Activated CD8-positive, alpha-beta memory T cell treated with anti-CD3 and anti-CD28 coated beads, Interleukin-2, amount 10 ng/mL, durations not matched to agents 7 days and 5 days (primary cell): ENCODE results near the gene KCNK10. TPM values are rescaled to one million over a fixed set of nuclear protein-coding genes. Genes with fewer than 3 reads are reported as not detected.

Experiments
- ATAC-seq: fragments of 150-1000 bp; cut with Tn5 transposase; one replicate; pipeline ENCODE4 v1.10.0; 2021; ENCODE audit warnings: moderate library complexity
- CTCF ChIA-PET: fragments of 350-600 bp; sonication (Branson Sonifier 250); formaldehyde crosslinking; loops from one replicate; lab custom pipeline; 2021; ENCODE audit warnings: antibody characterized with exemption; lab: Charles Lee
- DNase-seq: peaks from one replicate; pipeline ENCODE4 v3.0.0-alpha.2; 2020
- H3K27ac Mint-ChIP-seq: one replicate; pipeline ENCODE4 v1.8.0; 2021; ENCODE audit warnings: mild to moderate bottlenecking, mixed read lengths
- H3K27me3 Mint-ChIP-seq: one replicate; pipeline ENCODE4 v1.8.0; 2021; ENCODE audit warnings: mixed read lengths
- H3K36me3 Mint-ChIP-seq: one replicate; pipeline ENCODE4 v1.8.0; 2021; ENCODE audit warnings: mild to moderate bottlenecking, mixed read lengths
- H3K4me1 Mint-ChIP-seq: one replicate; pipeline ENCODE4 v1.8.0; 2021; ENCODE audit warnings: mixed read lengths
- H3K4me3 Mint-ChIP-seq: one replicate; pipeline ENCODE4 v1.8.0; 2021; ENCODE audit warnings: mild to moderate bottlenecking, moderate library complexity, mixed read lengths
- H3K9me3 Mint-ChIP-seq: one replicate; pipeline ENCODE4 v1.8.0; 2022; ENCODE audit warnings: low read depth, mixed read lengths
- total RNA-seq, 2 experiments: library from RNA; stranded (reverse); gene quantifications; one replicate each; pipeline ENCODE4 v1.2.3, GENCODE V29; 2021

KCNK10 gene
- total RNA-seq, 2 experiments from 2014 or later: not detected

DNA sequence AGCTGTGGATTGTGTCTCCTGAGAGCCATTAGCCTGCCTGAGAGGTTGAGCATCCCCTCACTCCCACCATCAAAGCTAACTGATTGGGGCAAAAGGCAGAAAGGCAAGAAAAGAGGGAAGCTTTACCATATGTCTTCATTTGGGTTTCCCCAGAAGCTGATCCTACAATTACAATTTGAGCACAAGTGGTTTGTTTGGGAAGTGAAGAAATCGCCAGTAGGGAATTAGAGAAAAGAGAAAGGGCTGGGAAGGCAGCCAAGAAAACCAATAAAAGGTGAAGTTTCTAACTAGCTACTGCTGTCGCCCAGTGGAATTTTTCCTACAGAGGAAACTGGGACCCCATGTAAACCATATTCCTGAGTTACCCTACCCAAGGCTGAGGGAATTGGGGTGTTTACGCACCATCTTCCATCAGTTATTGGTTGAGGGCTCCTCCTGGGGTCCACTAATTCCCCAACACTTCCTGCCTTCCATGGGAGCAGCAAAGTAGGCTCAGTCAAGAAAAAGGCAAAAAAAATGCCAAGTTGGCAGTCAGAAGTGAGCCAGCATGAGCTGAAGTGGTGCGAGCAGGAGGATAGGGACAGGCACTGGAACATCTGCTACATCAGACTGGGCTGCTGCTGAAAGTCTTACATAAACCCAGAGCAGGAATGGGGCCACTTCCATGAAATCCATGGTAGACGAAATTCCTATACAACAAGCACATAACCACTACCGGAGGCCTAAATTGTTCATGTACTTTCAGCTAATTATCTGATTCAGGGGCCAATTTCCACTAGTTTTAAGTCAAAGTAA is 17.3 kb downstream of the KCNK10 start:
- Mint-ChIP-seq H3K27me3 (peaks cover 8% of the 10 kb centered on the region), H3K36me3 (no peaks in the 10 kb centered on the region), H3K9me3 (no peaks in the 10 kb centered on the region), H3K4me3 (no peak overlapping the region), H3K4me1 (no peaks in the 10 kb centered on the region), H3K27ac (no peak overlapping the region)
- ATAC-seq: no peak
- CTCF ChIA-PET: no interaction called here
- DNase-seq: no peak

DNA sequence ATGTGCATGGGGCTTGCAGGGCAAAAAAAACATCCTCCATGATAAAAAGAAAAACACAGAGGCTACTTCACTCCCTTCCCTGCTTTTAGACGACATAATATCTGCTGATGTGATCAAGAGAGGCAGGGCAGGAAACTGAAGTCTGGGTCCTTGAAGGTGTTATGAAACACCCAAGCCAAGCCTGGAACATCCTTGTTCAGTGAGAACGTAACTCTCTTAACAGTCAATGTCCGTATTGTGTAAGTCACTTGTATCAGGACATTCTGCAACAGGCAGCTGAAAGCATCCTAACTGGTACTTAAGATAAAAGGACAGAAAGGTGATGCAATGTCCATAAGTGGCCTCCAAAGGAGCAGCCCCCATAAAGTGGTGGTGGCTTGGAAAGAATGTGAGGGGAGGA is 20.0 kb downstream of the KCNK10 start:
- ATAC-seq: no peak
- peaks cover 15% of the 10 kb centered on the region for H3K27me3 Mint-ChIP-seq
- H3K9me3 Mint-ChIP-seq: no peaks in the 10 kb centered on the region
- CTCF ChIA-PET: no interaction called here
- H3K4me3 Mint-ChIP-seq: no peak overlapping the region
- DNase-seq: no peak
- H3K36me3 Mint-ChIP-seq: no peaks in the 10 kb centered on the region
- H3K27ac Mint-ChIP-seq: no peak overlapping the region
- no peaks in the 10 kb centered on the region for H3K4me1 Mint-ChIP-seq

DNA sequence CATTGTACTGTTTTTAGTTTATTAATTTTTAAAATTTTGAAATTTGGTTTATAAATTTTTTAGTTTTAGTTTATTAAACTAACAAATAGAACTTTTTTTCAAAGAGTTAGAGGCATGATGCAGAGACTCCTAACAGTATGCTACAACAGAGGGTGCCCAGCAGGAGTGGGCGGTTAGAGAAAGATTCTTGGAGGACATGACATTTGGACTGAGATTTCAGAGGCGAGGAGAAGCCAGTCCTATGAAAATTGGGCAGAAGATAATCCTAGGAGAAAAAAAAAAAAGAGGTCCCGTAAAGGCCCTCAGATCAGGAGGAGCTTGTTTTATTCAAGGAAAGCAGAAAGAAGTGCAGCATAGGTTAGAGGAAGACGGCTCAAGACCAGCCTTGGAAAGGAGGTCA is 21.7 kb downstream of the KCNK10 start:
- CTCF ChIA-PET: no interaction called here
- no peak for DNase-seq
- Mint-ChIP-seq H3K4me1 (no peaks in the 10 kb centered on the region), H3K4me3 (no peak overlapping the region), H3K9me3 (no peaks in the 10 kb centered on the region), H3K36me3 (no peaks in the 10 kb centered on the region), H3K27me3 (peaks cover 15% of the 10 kb centered on the region), H3K27ac (no peak overlapping the region)
- ATAC-seq: no peak

DNA sequence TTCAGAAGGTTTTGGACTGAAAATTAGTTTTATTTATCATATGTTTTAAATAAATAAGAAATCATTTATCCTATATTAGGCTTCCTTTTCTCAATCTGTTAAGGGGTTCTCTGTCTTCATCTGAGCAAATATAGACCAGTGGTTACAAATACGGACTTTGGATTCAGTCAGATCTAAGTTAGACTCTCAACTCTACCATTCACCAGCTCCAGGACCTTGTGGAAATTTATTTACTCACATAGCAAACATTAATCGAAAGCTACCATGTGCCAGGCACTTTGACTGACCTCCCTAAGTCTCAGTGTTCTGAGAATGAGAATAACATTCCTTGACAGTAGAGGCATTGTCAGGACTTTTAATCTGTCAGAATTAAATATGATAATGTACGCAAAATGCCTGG is 22.3 kb downstream of the KCNK10 start:
- Mint-ChIP-seq H3K9me3 (no peaks in the 10 kb centered on the region), H3K4me1 (no peaks in the 10 kb centered on the region), H3K4me3 (no peak overlapping the region), H3K27ac (no peak overlapping the region), H3K36me3 (no peaks in the 10 kb centered on the region), H3K27me3 (peaks cover 15% of the 10 kb centered on the region)
- no peak for ATAC-seq
- CTCF ChIA-PET: no interaction called here
- DNase-seq: no peak

DNA sequence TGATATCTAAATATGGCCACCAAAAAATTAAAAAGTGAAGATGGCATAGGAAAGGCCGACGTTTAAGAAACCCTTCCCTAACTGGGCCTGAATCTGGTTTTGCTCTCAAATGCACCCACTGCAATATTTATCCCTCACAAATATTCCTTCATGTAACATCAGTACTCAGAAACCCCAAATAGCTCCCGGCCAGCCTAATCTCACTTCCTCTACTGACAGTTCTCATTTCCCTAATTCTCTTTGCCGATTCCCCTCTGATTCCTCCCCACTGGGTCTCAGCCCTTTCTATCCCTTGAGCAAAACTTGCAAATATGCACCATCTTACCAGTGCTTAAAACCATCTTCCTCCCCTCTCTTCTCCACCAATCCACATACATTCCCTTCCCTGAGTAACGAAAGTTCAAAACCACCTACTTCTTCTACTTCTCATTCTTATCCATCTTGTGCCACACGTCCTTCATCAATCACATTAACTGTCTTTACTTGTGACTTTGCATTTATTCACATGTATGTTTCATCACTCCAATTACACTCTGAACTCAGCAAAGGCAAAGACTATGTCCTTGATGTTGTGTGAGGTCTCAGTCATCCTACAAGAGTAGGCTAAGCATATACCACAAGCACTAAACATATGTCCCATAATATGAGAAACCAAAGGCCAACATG is 23.1 kb downstream of the KCNK10 start:
- H3K9me3 Mint-ChIP-seq: no peaks in the 10 kb centered on the region
- DNase-seq: no peak
- H3K36me3 Mint-ChIP-seq: no peaks in the 10 kb centered on the region
- CTCF ChIA-PET: interaction anchor here (0.6 kb wide), 1 partner anchor 425 kb away, joined by 3 read pairs; no protein-coding TSS in a partner anchor
- peaks cover 15% of the 10 kb centered on the region for H3K27me3 Mint-ChIP-seq
- H3K4me3 Mint-ChIP-seq: no peak overlapping the region
- ATAC-seq: no peak
- H3K27ac Mint-ChIP-seq: no peak overlapping the region
- no peaks in the 10 kb centered on the region for H3K4me1 Mint-ChIP-seq

DNA sequence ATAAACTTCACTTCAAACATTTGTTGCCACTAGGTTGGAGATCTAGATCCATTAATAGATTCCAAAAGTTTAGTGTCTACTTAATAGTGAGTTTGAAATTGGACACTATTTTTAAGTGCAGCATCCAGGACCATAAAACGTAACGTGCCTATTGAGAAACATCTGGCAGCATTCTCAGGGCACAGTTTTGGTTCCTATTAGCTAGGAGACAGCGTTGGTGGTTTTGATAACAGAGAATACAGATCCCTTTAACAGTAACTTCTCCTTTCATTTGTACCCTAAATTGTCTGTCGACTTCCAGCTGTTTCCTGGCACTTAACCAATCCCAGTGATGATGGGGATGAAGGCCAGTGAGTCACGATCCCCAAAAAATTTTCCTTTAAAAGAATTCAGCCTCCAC is 25.8 kb downstream of the KCNK10 start:
- CTCF ChIA-PET: no interaction called here
- ATAC-seq: no peak

DNA sequence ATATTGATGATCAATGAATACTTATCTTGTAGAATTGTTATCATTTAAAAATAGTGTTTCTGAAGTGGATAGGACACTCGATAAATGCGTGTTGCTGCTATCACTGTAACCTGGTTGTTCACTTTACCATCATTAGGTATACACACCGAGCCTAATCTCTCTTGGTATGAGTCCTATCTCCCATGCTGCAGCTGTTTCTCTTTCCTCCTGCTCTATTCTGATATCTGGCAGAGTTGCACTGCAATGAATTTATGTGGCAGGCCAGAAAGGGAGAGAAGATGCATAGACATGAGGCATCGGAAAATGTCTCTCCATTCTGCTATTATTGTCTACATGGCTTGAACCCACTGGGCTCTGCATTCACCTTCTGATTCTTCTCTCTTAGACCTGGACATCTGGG is 26.7 kb downstream of the KCNK10 start:
- CTCF ChIA-PET: no interaction called here
- H3K36me3 Mint-ChIP-seq: no peaks in the 10 kb centered on the region
- no peak overlapping the region for H3K27ac Mint-ChIP-seq
- no peaks in the 10 kb centered on the region for H3K9me3 Mint-ChIP-seq
- no peak for ATAC-seq
- DNase-seq: no peak
- peaks cover 7% of the 10 kb centered on the region for H3K27me3 Mint-ChIP-seq
- no peak overlapping the region for H3K4me3 Mint-ChIP-seq
- no peaks in the 10 kb centered on the region for H3K4me1 Mint-ChIP-seq

More for the DNA sequence above, 25.8 kb downstream of the KCNK10 start:
- H3K36me3 Mint-ChIP-seq: no peaks in the 10 kb centered on the region
- no peak overlapping the region for H3K27ac Mint-ChIP-seq
- H3K4me3 Mint-ChIP-seq: no peak overlapping the region
- H3K27me3 Mint-ChIP-seq: peaks cover 15% of the 10 kb centered on the region
- H3K4me1 Mint-ChIP-seq: no peaks in the 10 kb centered on the region
- no peaks in the 10 kb centered on the region for H3K9me3 Mint-ChIP-seq
- no peak for DNase-seq

DNA sequence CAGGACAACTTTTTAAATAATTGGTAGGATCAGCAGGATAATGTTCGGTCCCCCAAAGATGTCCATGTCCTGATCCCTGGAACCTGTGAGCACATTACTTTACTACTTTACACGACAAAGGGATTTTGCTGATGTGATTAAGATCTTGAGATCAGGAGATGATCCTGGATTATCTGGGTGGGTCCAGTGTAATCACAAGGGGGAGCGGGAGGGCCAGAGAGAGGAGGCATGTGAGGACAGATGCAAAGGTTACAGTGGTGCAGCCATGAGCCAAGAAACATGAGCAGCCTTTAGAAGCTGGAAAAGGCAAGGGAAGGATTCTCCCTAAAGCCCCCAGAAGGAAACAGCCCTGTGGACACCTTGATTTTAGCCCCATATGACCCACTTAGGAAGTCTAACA is 33.1 kb downstream of the KCNK10 start:
- CTCF ChIA-PET: no interaction called here

DNA sequence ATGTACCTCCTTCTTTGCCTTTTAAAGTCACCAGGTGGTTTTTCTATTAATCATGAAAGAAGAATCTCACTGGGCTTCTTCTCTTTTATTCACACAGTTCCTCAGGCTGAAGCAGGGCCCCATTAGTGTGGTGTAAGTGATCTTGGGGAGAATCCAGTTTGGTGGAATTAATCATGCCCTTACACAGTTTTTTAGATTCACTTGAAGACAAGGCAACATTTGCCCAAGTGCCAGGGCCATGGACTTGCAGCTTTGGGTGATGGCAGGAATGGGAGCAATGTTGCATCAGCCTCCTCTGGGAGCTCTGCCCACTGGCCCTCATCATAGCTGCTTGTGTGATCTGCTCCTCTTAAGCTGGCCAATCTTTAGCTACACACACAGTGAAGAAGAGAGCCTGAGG is 33.8 kb downstream of the KCNK10 start:
- CTCF ChIA-PET: no interaction called here
- H3K9me3 Mint-ChIP-seq: no peaks in the 10 kb centered on the region
- no peaks in the 10 kb centered on the region for H3K27me3 Mint-ChIP-seq
- H3K4me3 Mint-ChIP-seq: no peak overlapping the region
- no peaks in the 10 kb centered on the region for H3K4me1 Mint-ChIP-seq
- H3K27ac Mint-ChIP-seq: no peak overlapping the region
- no peak for DNase-seq
- ATAC-seq: no peak
- H3K36me3 Mint-ChIP-seq: no peaks in the 10 kb centered on the region

More for the DNA sequence above, 33.1 kb downstream of the KCNK10 start:
- ATAC-seq (no peak), DNase-seq (no peak)
- Mint-ChIP-seq H3K4me1 (no peaks in the 10 kb centered on the region), H3K9me3 (no peaks in the 10 kb centered on the region), H3K27ac (no peak overlapping the region), H3K27me3 (no peaks in the 10 kb centered on the region), H3K4me3 (no peak overlapping the region), H3K36me3 (no peaks in the 10 kb centered on the region)

DNA sequence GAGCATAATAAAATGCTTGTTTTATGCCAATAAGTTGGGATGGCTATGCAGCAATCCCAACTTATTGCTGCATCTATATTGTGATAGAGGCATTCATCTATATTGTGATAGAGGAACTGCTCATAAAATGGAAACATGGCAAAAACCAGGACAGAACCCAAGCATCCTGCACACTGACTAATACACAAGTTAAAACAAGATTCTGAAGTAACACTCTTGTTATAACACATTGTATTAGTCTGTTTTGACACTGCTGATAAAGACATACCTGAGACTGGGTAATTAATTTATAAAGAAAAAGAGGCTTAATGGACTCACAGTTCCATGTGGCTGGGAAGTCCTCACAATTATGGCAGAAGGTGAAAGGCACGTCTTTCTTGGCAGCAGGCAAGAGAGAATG is 36.8 kb downstream of the KCNK10 start:
- Mint-ChIP-seq H3K9me3 (no peaks in the 10 kb centered on the region), H3K4me1 (no peaks in the 10 kb centered on the region), H3K27ac (no peak overlapping the region), H3K36me3 (no peaks in the 10 kb centered on the region), H3K4me3 (no peak overlapping the region), H3K27me3 (peaks cover 3% of the 10 kb centered on the region)
- ATAC-seq (no peak), DNase-seq (no peak)
- CTCF ChIA-PET: no interaction called here

DNA sequence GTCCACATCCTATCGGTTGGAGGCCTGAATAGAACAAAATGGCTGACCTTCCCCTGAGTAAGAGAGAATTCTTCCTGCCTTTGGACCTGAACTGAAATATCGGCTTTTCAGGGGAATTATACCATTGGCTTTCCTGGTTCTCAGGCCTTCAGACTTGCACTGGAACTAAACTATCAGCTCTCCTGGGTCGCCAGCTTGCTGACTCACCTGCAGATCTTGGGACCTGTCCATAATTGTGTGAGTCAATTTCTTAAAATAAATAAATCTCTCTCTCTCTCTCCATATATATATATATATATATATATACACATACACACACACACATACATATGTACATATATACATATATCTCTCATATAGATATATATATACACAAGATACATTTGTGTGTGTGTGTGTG is 41.6 kb downstream of the KCNK10 start:
- Mint-ChIP-seq H3K36me3 (no peaks in the 10 kb centered on the region), H3K9me3 (no peaks in the 10 kb centered on the region), H3K4me3 (no peak overlapping the region), H3K4me1 (no peaks in the 10 kb centered on the region), H3K27me3 (peaks cover 8% of the 10 kb centered on the region), H3K27ac (no peak overlapping the region)
- DNase-seq: no peak
- ATAC-seq: no peak
- CTCF ChIA-PET: no interaction called here

DNA sequence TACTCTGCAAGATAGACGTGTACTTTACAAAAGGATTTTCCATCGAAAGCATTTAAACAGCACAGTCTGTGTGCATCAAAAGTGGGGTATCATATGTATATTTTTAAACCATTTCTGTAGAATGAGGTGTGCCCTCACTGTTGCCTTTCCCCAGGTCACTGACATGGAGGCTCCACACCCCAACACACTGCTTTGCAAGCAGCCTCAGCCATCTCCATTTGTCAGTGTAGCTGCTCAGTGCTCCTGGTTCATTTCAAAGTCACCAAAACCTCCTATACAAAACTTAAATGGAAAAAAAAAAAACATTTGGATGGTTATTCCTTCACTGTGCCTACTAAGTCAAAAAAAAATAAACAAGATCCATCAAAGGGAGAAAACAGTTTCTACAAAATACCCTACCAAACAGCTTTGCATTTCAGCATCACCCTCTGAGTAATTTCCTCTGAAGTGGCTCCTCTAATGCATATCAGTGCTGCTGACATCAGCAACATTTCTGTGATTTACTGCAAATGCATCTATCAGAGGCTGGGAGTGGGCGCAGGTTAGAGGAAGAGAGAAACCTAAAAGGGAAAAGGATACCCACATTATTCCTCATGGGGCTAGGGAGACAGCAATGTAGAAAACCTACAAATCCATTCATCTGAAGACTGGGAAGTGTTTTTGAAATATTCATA is 46.0 kb downstream of the KCNK10 start:
- Mint-ChIP-seq H3K36me3 (no peaks in the 10 kb centered on the region), H3K4me1 (no peaks in the 10 kb centered on the region), H3K27me3 (peaks cover 5% of the 10 kb centered on the region), H3K9me3 (no peaks in the 10 kb centered on the region), H3K4me3 (no peak overlapping the region), H3K27ac (no peak overlapping the region)
- DNase-seq (no peak), ATAC-seq (no peak)
- CTCF ChIA-PET: no interaction called here

DNA sequence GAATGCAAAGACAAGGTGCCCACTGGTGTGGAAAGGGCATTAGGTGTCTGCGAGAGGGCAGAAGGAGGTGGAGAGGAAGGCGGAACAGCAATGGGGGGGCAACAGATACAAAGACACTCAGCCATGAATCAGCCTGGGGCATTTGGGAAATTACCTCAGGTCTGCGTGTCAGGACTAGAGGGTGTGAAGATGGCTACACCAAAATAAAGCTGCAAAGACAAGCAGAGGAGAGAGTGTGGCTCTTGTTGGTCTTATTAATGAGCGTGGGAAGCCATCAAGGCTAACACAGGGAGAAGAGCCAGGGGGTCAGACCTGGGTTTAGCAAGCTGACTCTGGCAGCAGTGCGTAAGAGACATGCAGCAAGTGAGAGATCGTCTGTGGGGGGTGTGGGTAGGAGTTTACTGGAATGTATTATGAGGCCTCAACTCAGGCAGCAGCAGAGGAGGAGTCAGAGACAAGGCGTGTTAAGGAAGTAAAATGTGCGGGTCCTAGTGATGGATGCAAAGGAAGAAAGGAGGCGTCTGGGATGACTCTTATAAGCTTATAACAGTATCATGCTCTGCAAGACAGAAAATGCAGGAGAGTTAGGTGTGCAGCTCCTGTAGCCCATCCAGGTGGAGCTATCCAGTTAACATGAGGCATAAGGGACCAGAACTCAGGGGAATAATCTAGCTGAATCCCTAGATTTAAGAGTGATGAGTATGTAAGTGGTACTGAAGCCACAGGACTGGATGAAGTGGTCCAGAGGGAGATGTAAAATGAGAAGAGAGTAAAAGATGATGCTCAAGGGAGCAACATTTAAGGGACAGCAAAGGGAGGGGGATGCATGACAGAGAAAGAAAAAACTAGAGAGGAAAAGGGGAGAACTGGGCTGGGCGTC is 50.4 kb downstream of the KCNK10 start:
- Mint-ChIP-seq H3K36me3 (no peaks in the 10 kb centered on the region), H3K9me3 (no peaks in the 10 kb centered on the region), H3K4me1 (no peaks in the 10 kb centered on the region), H3K4me3 (no peak overlapping the region), H3K27ac (no peak overlapping the region), H3K27me3 (peaks cover 5% of the 10 kb centered on the region)
- CTCF ChIA-PET: no interaction called here
- ATAC-seq: no peak
- DNase-seq: no peak
